NOMO-1 treated with dmso at 0.1 percent for 144 hours (cell line): ENCODE measurements around the gene ATP6V1G1.
"Not testable (repeated sequence)": the region's sequence is repeated elsewhere in the genome, so short reads cannot be mapped to it uniquely, and the experiment has no call there.

Experiments
- DNase-seq: peaks from one replicate; lab custom pipeline; 2025; ENCODE audit not compliant: unreplicated experiment; lab: John Stamatoyannopoulos, UW

ATP6V1G1 gene

DNA sequence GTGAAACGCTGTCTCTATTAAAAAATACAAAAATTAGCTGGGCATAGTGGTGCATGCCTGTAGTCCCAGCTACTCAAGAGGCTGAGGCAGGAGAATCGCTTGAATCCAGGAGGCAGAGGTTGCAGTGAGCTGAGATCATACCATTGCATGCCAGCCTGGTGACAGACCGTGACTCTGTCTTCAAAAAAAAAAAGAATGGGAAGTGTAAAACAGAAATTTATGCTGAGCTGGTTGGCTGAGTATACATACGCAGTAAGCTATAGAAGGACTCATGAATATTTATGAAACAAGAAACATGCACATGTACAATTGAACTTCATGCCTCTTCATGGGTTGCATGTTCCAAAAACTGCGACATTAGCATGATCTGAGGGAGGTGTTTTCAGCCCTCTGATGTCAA lies 10.8 kb upstream of the ATP6V1G1 start:
- DNase-seq, result not testable (repeated sequence)

GRCh38 chr9:114578134-114578533 lies 9.4 kb upstream of the ATP6V1G1 start:
- not testable (repeated sequence) for DNase-seq

DNA sequence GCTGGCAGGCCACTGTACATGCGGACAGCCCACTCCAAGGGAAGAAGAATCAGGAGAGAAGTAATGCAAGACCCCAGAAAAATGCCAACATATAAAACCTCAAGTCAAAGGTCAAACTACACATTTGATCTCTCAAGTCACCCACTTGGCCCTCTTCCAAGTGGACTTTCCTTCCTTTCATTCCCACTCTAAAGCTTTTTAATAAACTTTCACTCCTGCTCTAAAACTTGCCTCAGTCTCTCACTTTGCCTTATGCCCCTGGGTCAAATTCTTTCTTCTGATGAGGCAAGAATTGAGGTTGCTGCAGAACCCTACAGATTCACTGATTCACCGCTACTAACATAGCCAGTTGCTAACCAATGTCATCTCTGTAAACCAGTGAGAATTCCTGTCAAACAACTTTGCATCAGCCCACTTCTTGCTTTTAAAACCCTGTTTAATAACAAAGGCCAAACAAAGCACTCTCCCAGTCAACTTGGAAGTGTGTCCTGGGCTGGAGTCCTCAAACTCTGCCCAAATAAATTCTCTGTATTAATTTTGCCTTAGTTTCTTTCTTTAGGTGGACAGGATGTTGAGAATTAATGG lies 6.9 kb upstream of the ATP6V1G1 start:
- no peak for DNase-seq

DNA sequence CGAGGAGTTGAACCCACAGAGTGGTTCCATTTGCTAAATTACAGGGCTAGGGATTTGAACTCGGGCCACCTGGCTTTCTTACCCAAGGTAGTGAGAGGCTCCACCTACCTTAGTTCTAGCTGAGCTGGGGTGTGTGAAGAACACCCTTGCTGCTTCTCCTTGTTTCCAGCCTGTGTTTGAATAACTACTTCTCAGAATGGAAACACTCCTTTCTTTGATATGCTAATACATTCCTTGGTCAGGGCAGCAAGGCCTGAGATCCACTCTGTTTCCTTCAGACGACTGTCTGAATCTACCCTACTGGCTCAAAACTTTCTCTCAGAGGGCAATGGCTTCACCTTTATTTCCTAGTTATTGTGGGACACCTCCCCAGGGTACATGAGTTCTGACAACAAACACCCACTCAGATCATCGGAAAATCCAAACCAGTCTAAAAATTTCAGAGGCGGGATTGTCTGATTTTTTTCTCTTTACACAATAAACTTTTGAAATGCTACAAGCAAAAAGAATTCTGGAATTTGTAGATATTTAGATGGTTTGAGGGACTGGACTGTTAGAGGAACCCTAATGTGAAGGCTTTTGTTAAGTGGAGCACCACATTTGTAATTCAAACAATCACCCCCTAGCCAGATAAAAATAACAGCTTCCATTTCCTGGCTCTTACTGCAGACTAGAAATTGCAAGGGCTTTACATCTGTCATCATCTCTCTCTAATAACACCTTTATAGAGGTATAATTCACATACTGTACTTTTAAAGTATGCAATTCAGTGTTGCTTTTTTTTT lies 4.0 kb upstream of the ATP6V1G1 start:
- no peak for DNase-seq

DNA sequence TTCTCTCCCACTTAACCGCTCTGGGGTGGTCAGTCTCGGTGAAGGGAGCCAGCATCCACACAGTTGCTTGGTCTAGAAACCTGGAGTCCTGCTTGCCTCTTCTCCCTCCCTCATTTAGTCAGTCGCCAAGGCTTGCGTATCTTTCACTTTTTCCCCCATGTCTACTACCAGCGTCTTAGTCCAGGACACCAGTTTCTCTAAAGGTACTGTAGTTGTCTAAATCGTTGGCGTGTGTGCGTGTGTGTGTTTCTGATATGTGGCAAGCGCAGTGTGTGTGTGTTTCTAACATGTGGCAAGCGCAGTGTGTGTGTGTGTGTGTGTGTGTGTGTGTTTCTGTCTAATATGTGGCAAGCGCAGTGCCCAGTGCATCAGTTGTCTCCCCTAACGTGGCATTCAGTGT lies 641 bp downstream of the ATP6V1G1 start:
- DNase-seq, result no peak

- no peak for DNase-seq
These were observed 1.3 kb downstream of the ATP6V1G1 start for GRCh38 chr9:114588651-114589526.

DNA sequence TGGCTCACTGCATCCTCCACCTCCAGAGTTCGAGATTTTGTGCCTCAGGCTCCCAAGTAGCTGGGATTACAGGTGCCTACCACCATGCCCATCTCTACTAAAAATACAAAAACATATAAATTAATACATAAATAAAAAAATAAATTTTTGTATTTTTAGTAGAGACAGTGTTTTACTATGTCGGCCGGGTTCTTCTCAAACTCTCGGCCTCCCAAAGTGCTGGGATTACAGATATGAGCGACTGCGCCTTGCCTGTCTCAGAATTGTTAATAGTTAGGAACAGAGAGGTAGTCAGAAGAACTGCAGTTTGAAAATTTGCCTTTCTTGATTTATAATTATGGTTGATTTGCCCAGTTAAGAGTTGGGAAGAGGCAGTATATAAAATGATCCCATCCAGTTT lies 2.8 kb downstream of the ATP6V1G1 start:
- no peak for DNase-seq

DNA sequence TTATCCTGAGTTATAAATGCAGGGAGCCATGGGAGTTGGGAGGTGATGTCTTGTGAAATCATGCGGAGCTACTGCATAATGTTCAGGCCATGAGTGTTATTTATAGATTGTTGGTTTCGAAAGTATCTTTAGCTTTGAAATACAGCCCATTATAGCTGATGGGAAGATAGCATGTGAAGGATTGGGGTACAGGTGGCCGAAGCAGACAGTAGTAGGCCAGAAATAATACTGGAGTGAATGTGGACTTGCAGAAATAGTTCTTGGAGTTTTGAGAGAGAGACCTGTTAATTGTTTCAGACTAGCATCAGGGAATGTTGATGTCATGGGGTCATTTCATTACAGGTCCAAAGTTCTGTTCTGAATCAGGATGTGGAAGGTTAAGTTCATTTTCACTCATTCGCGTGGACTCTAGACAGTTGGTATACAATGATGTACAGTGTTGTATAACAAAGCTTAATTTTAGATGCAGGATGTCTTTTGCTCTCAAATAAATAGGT lies 3.8 kb downstream of the ATP6V1G1 start:
- DNase-seq, result no peak

DNA sequence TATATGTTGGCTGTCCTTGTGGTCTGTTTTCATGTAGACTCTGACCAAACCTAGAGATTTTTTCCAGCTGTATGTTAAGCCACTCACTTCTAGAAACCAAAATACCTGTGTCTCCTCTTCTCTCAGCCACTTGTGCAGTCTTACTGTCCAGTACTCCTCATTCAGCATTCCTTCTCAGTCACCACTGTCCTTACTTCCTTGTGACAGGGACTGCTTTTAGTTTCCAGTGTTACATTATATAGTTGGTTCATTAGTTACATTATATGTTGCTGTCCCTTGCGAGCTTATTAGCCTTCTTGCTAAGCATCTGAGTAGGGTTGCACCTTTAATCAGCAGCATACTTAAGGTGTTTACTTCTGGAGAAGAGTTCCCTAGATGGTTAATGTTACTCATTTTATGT lies 4.3 kb downstream of the ATP6V1G1 start:
- no peak for DNase-seq

DNA sequence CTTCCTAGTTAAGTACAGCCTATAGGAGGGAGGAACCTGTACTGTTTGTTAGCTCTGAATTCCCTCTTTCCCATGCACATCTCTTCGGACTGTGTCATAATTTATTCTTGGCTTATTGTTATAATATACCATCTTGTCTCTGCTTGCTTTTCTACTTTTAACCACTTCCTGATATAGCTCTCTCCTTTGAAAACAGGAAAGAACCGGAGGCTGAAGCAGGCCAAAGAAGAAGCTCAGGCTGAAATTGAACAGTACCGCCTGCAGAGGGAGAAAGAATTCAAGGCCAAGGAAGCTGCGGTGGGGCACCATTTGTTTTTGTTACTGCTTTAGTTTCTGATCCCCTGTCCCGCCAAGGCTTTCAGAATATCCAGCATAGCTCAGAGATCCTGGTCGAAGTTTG lies 4.8 kb downstream of the ATP6V1G1 start:
- DNase-seq, result peak; percentile 76

DNA sequence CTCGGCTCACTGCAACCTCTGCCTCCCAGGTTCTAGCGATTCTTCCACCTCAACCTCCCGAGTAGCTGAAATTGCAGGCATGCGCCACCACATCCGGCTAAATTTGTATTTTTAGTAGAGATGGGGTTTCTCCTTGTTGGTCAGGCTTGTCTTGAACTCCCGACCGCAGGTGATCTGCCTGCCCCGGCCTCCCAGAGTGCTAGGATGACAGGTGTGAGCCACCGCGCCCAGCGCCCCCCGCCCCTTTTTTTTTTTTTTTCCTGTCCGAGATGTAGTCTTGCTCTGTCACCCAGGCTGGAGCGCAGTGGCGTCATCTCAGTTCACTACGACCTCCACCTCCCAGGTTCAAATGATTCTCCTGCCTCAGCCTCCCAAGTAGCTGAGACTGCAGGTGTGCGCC lies 6.6 kb downstream of the ATP6V1G1 start:
- DNase-seq, result no peak

DNA sequence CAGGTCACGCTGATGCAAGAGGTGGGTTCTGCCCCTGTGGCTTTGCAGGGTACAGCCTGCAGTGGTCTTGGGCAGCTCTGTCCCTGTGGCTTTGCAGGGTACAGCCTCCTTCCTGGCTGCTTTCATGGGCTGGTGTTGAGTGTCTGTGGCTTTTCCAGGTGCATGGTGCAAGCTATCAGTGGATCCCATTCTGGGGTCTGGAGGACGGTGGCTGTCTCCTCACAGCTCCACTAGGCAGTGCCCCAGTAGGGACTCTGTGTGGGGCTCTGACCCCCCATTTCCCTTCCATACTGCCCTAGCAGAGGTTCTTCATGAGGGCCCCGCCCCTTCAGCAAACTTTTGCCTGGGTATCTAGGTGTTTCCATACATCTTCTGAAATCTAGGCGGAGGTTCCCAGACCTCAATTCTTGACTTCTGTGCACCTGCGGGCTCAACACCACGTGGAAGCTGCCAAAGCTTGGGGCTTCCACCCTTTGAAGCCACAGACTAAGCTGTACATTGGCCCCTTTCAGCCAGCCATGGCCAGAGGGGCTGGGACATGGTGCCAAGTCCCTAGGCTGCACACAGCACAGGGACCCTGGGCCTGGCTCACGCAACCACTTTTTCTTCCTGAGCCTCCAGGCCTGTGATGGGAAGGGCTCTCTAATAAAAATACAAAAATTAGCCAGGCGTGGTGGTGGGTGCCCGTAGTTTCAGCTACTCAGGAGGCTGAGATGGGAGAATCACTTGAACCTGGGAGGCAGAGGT lies 13.1 kb downstream of the ATP6V1G1 start:
- not testable (repeated sequence) for DNase-seq

DNA sequence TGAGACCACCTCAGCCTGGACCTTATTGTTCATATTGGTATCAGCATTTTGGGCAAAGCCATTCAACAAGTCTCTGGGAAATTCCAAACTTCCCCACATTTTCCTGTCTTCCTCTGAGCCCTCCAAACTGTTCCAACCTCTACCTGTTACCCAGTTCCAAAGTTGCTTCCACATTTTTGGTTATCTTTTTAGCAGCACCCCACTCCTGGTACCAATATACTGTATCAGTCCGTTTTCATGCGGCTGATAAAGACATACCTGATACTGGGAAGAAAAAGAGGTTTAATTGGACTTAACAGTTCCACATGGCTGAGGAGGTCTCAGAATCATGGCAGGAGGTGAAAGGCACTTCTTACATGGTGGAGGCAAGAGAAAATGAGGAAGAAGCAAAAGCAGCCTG lies 14.2 kb downstream of the ATP6V1G1 start:
- DNase-seq, result not testable (repeated sequence)

DNA sequence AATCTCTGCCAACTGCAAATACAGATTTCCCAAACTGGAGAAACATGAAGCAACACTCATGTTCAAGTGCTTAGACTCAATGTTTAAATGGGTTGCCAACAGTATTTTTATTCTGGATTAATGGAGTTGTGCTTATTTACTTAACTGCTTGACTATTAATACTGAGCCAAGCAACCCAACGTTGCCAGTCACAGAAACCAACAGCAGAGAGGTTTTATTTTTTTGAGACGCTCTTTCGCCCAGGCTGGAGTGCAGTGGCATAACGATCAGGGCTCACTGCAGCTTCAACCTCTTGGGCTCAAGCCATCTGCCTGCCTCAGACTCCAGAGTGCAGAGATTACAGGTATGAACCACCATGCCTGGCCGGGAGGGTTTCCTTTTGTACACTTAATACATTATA lies 15.1 kb downstream of the ATP6V1G1 start:
- DNase-seq, result no peak

- no peak for DNase-seq
These were observed 15.7 kb downstream of the ATP6V1G1 start for GRCh38 chr9:114603248-114603647.

DNA sequence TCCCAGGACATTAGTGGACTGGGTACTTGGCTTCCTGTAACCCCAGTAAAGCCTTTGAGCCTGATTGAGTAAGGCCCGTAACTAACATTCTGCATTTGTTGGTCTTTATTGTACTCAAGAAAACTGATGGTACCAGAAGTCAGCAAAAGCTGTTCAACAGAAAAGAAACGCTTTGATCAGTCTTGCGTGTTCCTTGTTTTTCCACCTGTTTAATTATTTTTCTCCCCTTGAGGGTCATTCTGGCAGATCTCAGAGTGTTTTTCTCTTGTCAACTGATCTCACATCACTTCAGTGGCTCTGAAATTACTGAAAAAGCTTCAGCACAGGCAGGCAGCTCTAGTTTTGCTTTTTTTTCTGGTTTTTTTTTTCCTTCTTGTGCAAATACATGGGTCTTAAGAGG lies 17.4 kb downstream of the ATP6V1G1 start:
- no peak for DNase-seq

DNA sequence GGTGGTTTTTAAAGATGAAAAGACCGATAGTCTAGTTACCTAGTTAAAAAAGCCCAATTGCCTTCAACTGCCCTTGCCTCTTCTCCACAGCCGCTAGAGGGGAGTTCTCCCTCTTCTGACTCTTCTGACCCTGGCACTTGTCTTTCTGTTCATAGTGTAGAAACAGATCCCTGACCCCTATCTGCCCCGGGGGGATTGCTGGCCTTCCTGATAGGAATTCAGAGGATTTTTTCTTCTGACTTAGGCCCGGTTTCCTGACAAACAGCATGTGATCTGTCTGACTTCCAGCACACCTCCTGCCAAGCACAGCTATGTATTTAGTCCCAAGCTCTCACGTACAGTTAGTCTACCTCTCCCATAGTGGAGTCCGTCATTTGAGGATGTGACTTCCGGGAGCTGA lies 18.5 kb downstream of the ATP6V1G1 start:
- DNase-seq, result no peak

DNA sequence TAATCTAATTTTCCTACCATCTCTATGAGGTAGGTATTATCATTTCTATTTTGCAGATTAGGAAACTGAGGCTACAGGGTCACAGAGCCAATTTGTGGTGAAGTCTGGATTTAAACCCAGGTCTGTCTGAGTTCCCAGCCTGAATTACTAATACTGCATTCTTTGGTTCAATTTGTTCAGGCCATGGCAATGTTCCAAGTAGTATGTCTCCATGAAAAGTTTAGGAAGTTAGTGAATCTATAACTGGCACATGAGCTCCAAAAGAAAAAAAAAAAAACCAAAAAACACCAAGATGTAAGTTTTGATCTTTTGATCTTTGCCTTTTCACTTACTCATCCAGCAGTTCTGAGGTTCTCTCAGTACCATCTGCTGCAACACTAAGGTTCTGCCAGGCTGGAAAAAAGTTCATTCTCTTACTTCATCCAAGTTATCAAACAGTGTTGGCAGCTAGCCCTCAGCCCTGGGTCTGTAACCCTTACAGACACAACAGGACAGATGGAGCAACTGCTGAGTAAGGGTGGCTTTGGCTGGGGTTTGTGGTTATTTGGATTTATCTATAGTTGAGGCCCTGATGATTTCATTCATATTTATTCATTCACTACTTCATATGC lies 19.1 kb downstream of the ATP6V1G1 start:
- no peak for DNase-seq

- DNase-seq, result no peak
These were observed 20.3 kb downstream of the ATP6V1G1 start for GRCh38 chr9:114607671-114608524.

- DNase-seq, result no peak
These were observed 20.9 kb downstream of the ATP6V1G1 start for GRCh38 chr9:114608525-114608796.
